ENCODE measurements around the gene SLC25A21. TPM values are rescaled to one million over a fixed set of nuclear protein-coding genes. Genes with fewer than 3 reads are reported as not detected.

SLC25A21 gene
- total RNA-seq, 2 donors from 2014 or later = 0.14 to 0.64 TPM

- intact Hi-C loops (cut with DNase I, micrococcal nuclease) = no loop called here
- ATAC-seq = no peak
- no peak for DNase-seq
These were observed 514.8 kb downstream of the SLC25A21 start for GRCh38 chr14:36657399-36658122.

GRCh38 chr14:36656687-36657398 is 515.6 kb downstream of the SLC25A21 start:
- ATAC-seq (no peak), DNase-seq (no peak)
- intact Hi-C loops (cut with DNase I, micrococcal nuclease) = no loop called here

GRCh38 chr14:36655963-36656686 is 516.3 kb downstream of the SLC25A21 start:
- intact Hi-C loops (cut with DNase I, micrococcal nuclease) = no loop called here
- peak; percentile 59 for ATAC-seq
- DNase-seq = peak in 1 of 2 donors; percentile 50

- no peak for DNase-seq
- ATAC-seq = no peak
- intact Hi-C loops (cut with DNase I, micrococcal nuclease) = no loop called here
These were observed 516.8 kb downstream of the SLC25A21 start for GRCh38 chr14:36655571-36655962.

- intact Hi-C loops (cut with DNase I, micrococcal nuclease) = no loop called here
- no peak for ATAC-seq
- DNase-seq = no peak
These were observed 517.5 kb downstream of the SLC25A21 start for GRCh38 chr14:36654794-36655381.

GRCh38 chr14:36653962-36654793 is 518.2 kb downstream of the SLC25A21 start:
- intact Hi-C loops (cut with DNase I, micrococcal nuclease) = no loop called here
- no peak for DNase-seq
- no peak for ATAC-seq

- intact Hi-C loops (cut with DNase I, micrococcal nuclease) = no loop called here
- DNase-seq = no peak
- ATAC-seq = no peak
These were observed 519.0 kb downstream of the SLC25A21 start for GRCh38 chr14:36653413-36653812.

- DNase-seq (no peak), ATAC-seq (no peak)
- intact Hi-C loops (cut with DNase I, micrococcal nuclease) = no loop called here
These were observed 519.7 kb downstream of the SLC25A21 start for GRCh38 chr14:36652542-36653201.

- ATAC-seq (no peak), DNase-seq (no peak)
- intact Hi-C loops (cut with DNase I, micrococcal nuclease) = no loop called here
These were observed 522.3 kb downstream of the SLC25A21 start for GRCh38 chr14:36649872-36650650.

- ATAC-seq (peak; percentile 91), DNase-seq (no peak)
- intact Hi-C loops (cut with DNase I, micrococcal nuclease) = no loop called here
These were observed 524.3 kb downstream of the SLC25A21 start for GRCh38 chr14:36647824-36648753.

GRCh38 chr14:36647417-36647823 is 525.0 kb downstream of the SLC25A21 start:
- ATAC-seq (peak; percentile 27), DNase-seq (no peak)
- intact Hi-C loops (cut with DNase I, micrococcal nuclease) = no loop called here

- DNase-seq (no peak), ATAC-seq (peak; percentile 73)
- intact Hi-C loops (cut with DNase I, micrococcal nuclease) = no loop called here
These were observed 525.6 kb downstream of the SLC25A21 start for GRCh38 chr14:36646664-36647416.

- ATAC-seq (no peak), DNase-seq (no peak)
- intact Hi-C loops (cut with DNase I, micrococcal nuclease) = no loop called here
These were observed 538.8 kb downstream of the SLC25A21 start for GRCh38 chr14:36633580-36633979.

Data from left colon (tissue), 2 donors.